HEK293T (cell line): ENCODE data around the gene ZNF317.

Source experiments
- CTCF ChIA-PET: fragments of 350-600 bp; formaldehyde crosslinking; extraction: SDS; loops from one replicate; lab custom pipeline; 2021; ENCODE audit warnings: antibody characterized with exemption, inconsistent platforms; lab: Yijun Ruan, JAX
- POLR2A ChIA-PET: fragments of 350-600 bp; formaldehyde crosslinking; extraction: SDS; loops from one replicate; lab custom pipeline; 2020; ENCODE audit warnings: antibody characterized with exemption, inconsistent platforms; lab: Yijun Ruan, JAX
- DNase-seq: peaks from one replicate; pipeline ENCODE4 v3.0.0; 2012; ENCODE audit warnings: mixed read lengths; ENCODE audit errors: extremely low spot score
- ARNT ChIP-seq: fragments of 450-650 bp; IDR thresholded peaks from 2 replicates; pipeline ENCODE4 v1.6.1; 2017; ENCODE audit warnings: mild to moderate bottlenecking
- BHLHE40 ChIP-seq: fragments of 450-650 bp; IDR thresholded peaks from 2 replicates; pipeline ENCODE4 v1.6.1; 2016; ENCODE audit warnings: mild to moderate bottlenecking, moderate library complexity, borderline replicate concordance
- CTBP1 ChIP-seq: fragments of 450-650 bp; IDR thresholded peaks from 2 replicates; pipeline ENCODE4 v1.6.1; 2016; ENCODE audit warnings: borderline replicate concordance
- ELF4 ChIP-seq: fragments of 450-650 bp; IDR thresholded peaks from 2 replicates; pipeline ENCODE4 v1.6.1; 2017; ENCODE audit warnings: antibody characterized with exemption
- FOXA1 ChIP-seq: fragments of 450-650 bp; IDR thresholded peaks from 2 replicates; pipeline ENCODE4 v1.6.1; 2016; ENCODE audit warnings: mild to moderate bottlenecking
- FOXK2 ChIP-seq: fragments of 450-650 bp; IDR thresholded peaks from 2 replicates; pipeline ENCODE4 v1.6.1; 2016; ENCODE audit warnings: mild to moderate bottlenecking
- FOXM1 ChIP-seq: fragments of 450-650 bp; IDR thresholded peaks from 2 replicates; pipeline ENCODE4 v1.6.1; 2017; ENCODE audit warnings: mild to moderate bottlenecking, borderline replicate concordance
- HDGF ChIP-seq: fragments of 450-650 bp; IDR thresholded peaks from 2 replicates; pipeline ENCODE4 v1.6.1; 2017; ENCODE audit warnings: antibody characterized with exemption, borderline replicate concordance
- L3MBTL2 ChIP-seq: fragments of 450-650 bp; conservative IDR thresholded peaks from 2 replicates; pipeline ENCODE4 v1.6.1; 2016; ENCODE audit warnings: mild to moderate bottlenecking
- LEF1 ChIP-seq: fragments of 450-650 bp; IDR thresholded peaks from 2 replicates; pipeline ENCODE4 v1.6.1; 2017; ENCODE audit warnings: mild to moderate bottlenecking, borderline replicate concordance
- NFRKB ChIP-seq: fragments of 450-650 bp; IDR thresholded peaks from 2 replicates; pipeline ENCODE4 v1.6.1; 2016; ENCODE audit warnings: mild to moderate bottlenecking, moderate library complexity
- PKNOX1 ChIP-seq: fragments of 450-650 bp; IDR thresholded peaks from 2 replicates; pipeline ENCODE4 v1.6.1; 2016
- SP1 ChIP-seq: fragments of 450-650 bp; IDR thresholded peaks from 2 replicates; pipeline ENCODE4 v1.6.1; 2017
- SUZ12 ChIP-seq: fragments of 450-650 bp; IDR thresholded peaks from 2 replicates; pipeline ENCODE4 v1.6.1; 2016; ENCODE audit warnings: mild to moderate bottlenecking
- TARDBP ChIP-seq: fragments of 450-650 bp; IDR thresholded peaks from 2 replicates; pipeline ENCODE4 v1.6.1; 2016
- ZNF384 ChIP-seq: fragments of 450-650 bp; IDR thresholded peaks from 2 replicates; pipeline ENCODE4 v1.6.1; 2016

The ZNF317 gene

GRCh38 chr19:9128171-9128570 is 12.0 kb upstream of the ZNF317 start:
- CTCF ChIA-PET = no interaction called here
- TF ChIP-seq LEF1 = no peak
- no peak for TF ChIP-seq CTBP1
- no peak for TF ChIP-seq FOXK2
- TF ChIP-seq PKNOX1 = no peak
- no peak for TF ChIP-seq ELF4
- TF ChIP-seq FOXM1 = no peak
- no peak for DNase-seq
- POLR2A ChIA-PET = no interaction called here

- ChIA-PET CTCF (no interaction called here), POLR2A (no interaction called here)
- DNase-seq = no peak
- no peak for TF ChIP-seq ARNT
- TF ChIP-seq NFRKB = no peak
- no peak for TF ChIP-seq BHLHE40
- no peak for TF ChIP-seq L3MBTL2
- no peak for TF ChIP-seq SUZ12
Measured at GRCh38 chr19:9130965-9131364, 9.2 kb upstream of the ZNF317 start.

GRCh38 chr19:9132422-9132821 is 7.8 kb upstream of the ZNF317 start:
- TF ChIP-seq NFRKB (no peak), ZNF384 (no peak), BHLHE40 (no peak), FOXK2 (no peak), ARNT (no peak), SUZ12 (no peak), FOXM1 (no peak), HDGF (no peak)
- ChIA-PET CTCF (no interaction called here), POLR2A (no interaction called here)
- no peak for DNase-seq

- ChIA-PET POLR2A (no interaction called here), CTCF (no interaction called here)
- DNase-seq = no peak
- TF ChIP-seq ARNT (no peak), SP1 (no peak), NFRKB (no peak), PKNOX1 (no peak), CTBP1 (no peak), ZNF384 (no peak), SUZ12 (no peak), L3MBTL2 (no peak; the same call in none of the 2 replicates), LEF1 (no peak), FOXM1 (no peak), HDGF (no peak)
Measured at GRCh38 chr19:9139609-9140158, 513 bp upstream of the ZNF317 start.

- TF ChIP-seq FOXA1 (no peak), HDGF (no peak), ZNF384 (no peak), L3MBTL2 (no peak), FOXK2 (no peak), SUZ12 (no peak), BHLHE40 (no peak), ELF4 (no peak), LEF1 (no peak), SP1 (no peak), CTBP1 (no peak), PKNOX1 (no peak), NFRKB (no peak), FOXM1 (no peak), ARNT (no peak)
- CTCF ChIA-PET = no interaction called here
- DNase-seq = no peak
- POLR2A ChIA-PET = no interaction called here
Measured at GRCh38 chr19:9144920-9145319, 4.7 kb downstream of the ZNF317 start.

GRCh38 chr19:9146882-9147281 is 6.7 kb downstream of the ZNF317 start:
- CTCF ChIA-PET = no interaction called here

More at GRCh38 chr19:9146882-9147281, 6.7 kb downstream of the ZNF317 start:
- no peak for TF ChIP-seq BHLHE40
- TF ChIP-seq NFRKB = no peak
- no peak for TF ChIP-seq CTBP1
- no peak for TF ChIP-seq FOXM1
- TF ChIP-seq HDGF = no peak
- TF ChIP-seq SUZ12 = no peak
- TF ChIP-seq ARNT = no peak
- TF ChIP-seq FOXK2 = no peak
- TF ChIP-seq LEF1 = no peak
- TF ChIP-seq ELF4 = no peak
- no peak for TF ChIP-seq FOXA1
- TF ChIP-seq SP1 = no peak
- no peak for TF ChIP-seq TARDBP
- TF ChIP-seq PKNOX1 = no peak
- TF ChIP-seq L3MBTL2 = no peak
- no peak for TF ChIP-seq ZNF384
- POLR2A ChIA-PET = no interaction called here
- DNase-seq = no peak
